SK-N-SH (cell line): ENCODE results near the gene SYNPO2.

Experiments
- GATA2 ChIP-seq: sonication (generic); formaldehyde crosslinking; IDR thresholded peaks from 2 replicates; pipeline ENCODE4 v1.5.0; 2020; ENCODE audit warnings: mild to moderate bottlenecking, missing genetic modification reagents
- TCF12 ChIP-seq: IDR thresholded peaks from 2 replicates; pipeline ENCODE4 v1.4.0; 2012

DNA sequence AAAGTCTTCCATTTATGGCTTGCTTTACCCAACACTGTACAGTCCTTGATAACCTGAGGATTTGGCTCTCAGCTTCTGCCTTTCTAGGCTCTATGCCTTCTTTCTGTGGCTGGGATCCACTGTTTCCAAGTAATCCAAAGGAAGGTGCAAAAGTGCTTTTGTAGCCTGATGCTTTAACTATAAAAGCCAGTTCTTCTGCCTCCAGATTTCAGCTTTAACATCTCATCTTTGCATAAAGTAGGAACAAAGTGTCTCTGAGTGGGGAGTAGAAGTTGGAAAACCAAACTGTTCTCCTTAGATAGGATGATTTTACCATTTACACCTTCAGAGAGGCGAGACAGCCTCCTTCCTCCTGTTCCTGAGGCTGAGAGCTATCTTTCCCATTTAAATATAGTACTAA is 41.7 kb upstream of the SYNPO2 start:
- TF ChIP-seq GATA2 (CRISPR knock-in tag): no peak
- TF ChIP-seq TCF12: no peak
